Activated T-cell treated with anti-CD3 and anti-CD28 coated beads, Interleukin-2, amount 50 U/mL, for 1 hour (primary cell): ENCODE measurements around the gene NCAM2.

ENCODE experiments used
- DNase-seq: peaks from one replicate; pipeline ENCODE4 v3.0.0-alpha.2; 2020

The NCAM2 gene

GRCh38 chr21:20997636-20998455 is at the start of gene NCAM2:
Gene NCAM2, plus strand, starts transcription at chr21:20998409.
- DNase-seq, result peak; percentile 72

GRCh38 chr21:20949884-20950283 is 48.3 kb upstream of the NCAM2 start:
- no peak for DNase-seq

DNA sequence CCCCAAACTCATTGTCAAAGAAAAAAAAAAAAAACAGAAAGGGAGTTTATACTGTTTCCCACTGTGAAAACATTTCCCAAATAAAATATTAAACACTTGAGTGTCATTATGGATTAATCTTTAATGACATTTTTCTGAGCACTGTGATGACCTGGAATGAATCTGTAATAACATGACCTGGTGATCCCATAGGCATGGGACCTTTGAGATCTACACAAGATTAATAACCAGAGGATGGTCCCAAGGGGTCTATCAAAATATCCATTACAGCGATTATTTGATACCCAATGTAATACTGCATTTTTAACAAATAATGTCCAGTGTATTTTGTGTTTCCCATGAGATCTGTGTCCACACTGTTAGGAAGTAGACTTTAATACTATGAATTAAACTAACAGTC is 32.4 kb upstream of the NCAM2 start:
- no peak for DNase-seq

DNA sequence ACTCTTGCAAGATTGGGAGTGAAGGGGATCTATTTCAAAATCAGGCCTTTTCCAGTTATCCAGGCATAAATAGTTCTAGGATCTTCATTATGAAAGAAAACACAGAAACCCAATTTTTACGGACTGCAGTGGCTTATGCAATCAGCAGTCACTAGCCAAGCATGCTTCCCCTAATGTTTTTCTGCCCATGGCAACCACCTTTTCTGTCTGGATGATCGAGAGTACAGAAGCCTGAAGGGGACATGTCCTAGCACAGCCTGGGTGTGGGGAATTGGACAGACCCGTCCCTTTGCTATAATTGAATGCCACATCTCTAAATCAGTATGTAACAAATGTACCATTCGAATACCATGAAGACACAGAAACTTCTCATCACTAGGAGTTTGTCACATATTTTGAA is 29.8 kb upstream of the NCAM2 start:
- no peak for DNase-seq

DNA sequence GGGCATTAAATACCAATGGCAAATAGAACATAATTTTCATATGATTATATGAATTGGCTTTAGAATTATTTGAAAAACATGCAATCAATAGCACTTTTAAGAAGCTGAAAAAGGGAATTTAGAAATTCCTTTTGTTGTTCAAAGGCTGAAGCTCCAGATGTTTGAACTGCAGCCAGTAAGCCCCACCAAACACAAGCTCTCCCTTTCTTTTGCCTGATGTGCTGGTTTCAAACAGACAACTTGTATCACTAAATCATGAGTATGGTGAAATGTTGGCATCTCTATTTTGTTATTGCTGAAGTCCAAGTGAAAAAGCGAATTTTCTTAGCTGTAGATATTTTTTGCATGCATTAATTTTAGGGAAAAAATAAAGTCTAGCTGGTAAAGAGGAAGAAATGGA is 27.5 kb upstream of the NCAM2 start:
- DNase-seq, result no peak

GRCh38 chr21:20971296-20971921 is 26.8 kb upstream of the NCAM2 start:
- no peak for DNase-seq

GRCh38 chr21:20994790-20995189 is 3.4 kb upstream of the NCAM2 start:
- no peak for DNase-seq

GRCh38 chr21:20996421-20997310 is 1.5 kb upstream of the NCAM2 start:
- no peak for DNase-seq

DNA sequence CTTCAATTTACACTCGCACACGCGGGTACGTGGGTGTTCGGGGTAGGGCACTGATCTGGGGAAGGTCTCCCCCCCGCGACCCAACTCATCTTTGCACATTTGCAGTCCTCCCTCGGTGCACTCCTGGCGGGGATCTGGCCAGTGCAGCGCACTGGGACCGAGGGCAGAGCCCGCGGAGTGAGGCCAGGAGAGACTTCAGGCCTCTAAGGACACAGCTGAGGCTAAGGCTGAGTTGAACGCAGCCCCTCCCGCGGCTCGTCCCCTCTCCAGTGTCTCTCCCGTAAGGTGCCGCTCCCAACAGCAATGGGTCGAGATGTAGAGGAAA is 936 bp upstream of the NCAM2 start:
- peak; percentile 22 for DNase-seq

DNA sequence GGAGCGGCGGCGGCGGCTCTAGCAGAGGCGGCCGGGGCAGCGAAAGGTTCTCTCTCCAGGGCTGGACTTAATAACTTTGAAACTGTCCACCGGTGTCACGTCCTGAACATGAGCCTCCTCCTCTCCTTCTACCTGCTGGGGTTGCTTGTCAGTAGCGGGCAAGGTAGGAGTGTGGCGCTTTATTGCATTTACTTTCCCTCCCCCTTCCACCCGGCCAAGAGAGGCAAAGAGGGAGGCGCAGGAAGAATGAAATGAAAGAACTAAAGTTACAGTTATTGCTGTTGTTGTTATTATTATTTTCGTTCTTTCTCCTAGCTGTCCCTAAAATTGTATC is 214 bp downstream of the NCAM2 start:
- DNase-seq, result no peak

DNA sequence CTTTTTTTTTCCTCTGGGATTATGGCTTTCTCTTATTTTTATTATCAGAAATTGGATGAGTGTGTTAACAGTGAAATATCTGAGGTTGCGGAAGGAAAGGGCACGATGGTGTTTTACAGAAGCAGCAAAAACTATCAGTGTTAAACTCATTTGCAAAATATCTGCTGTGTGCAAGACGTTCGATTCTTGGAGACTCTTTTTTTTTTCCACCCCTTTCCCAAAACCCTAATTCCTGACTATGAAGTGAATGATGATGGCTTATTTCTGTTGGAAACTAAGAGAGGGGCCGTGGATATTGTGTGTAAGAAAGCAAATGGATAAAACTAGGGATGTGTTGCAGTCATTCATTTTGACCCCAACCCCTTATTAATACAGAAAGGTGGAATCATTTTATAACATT is 677 bp downstream of the NCAM2 start:
- DNase-seq, result no peak

GRCh38 chr21:20999659-21000058 is 1.4 kb downstream of the NCAM2 start:
- DNase-seq, result peak; percentile 20

DNA sequence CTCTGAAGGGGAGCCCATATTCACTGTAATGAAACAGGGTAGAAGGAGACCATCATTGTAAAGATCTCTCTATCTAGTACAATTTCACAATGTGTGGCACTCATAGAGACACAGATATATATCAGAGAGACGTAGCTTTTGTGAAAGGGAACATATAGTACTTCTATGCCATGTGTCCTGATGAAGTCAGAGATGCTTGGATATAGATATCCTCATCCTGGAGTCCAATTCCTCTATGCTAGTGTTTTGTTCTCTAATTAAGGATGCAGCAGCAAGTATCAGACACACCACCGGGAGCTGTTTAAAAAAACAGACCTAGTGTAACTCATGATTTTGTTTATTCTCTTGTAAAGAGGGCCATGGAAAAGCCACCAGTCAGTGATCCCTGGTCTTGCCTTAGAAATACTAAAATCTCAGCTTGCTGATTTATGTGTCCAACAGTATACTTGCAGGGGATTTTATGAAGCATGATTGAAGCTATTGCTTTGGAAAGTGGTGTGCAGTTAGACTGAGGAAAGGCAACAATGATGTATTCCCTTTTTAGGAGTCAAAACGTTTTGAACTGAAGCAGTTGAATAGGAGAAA is 2.5 kb downstream of the NCAM2 start:
- no peak for DNase-seq

- DNase-seq, result no peak
These were observed 3.4 kb downstream of the NCAM2 start for GRCh38 chr21:21001591-21002100.

- no peak for DNase-seq
These were observed 3.9 kb downstream of the NCAM2 start for GRCh38 chr21:21002153-21002552.

GRCh38 chr21:21003701-21004100 is 5.5 kb downstream of the NCAM2 start:
- no peak for DNase-seq

GRCh38 chr21:21007606-21008005 is 9.4 kb downstream of the NCAM2 start:
- DNase-seq, result no peak

- no peak for DNase-seq
These were observed 12.0 kb downstream of the NCAM2 start for GRCh38 chr21:21010228-21010627.

DNA sequence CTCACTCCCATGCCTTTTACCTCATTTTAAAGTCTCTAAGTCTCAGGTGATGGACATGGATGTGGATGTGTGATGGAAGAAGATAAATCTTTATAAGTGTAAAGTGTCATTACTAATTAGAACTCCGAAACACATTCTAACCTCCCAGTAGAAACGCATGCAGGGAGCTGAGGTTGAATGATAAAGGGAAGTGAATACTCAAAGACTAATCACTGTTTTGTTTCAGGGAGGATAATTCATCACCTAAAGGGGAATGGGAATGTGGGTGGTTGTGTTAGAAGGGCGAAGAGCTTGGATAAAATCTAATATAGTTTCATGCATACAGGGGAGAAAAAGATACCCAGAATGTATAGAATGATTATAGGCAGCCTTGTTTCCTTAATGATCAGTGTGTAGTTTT is 12.5 kb downstream of the NCAM2 start:
- DNase-seq, result no peak

DNA sequence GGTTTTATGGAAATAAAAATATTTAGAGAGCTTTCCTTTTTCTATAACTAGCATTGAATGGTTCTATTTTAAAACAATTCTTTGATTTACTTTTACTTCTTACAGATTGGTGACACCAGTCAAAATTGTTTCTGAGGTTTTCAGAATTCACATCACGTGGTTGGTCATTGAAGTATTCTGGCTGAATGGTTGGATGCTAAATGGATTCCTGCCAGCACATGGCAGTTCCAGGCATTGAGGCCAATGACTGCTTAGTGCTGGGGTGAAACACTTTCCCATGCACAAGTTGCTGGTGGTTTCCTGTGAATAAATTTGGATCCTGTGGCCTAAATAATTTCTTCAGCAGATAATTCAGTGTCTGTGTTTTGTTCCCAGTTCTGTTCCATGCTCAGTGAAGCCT is 20.6 kb downstream of the NCAM2 start:
- no peak for DNase-seq

GRCh38 chr21:21019681-21020080 is 21.5 kb downstream of the NCAM2 start:
- no peak for DNase-seq

DNA sequence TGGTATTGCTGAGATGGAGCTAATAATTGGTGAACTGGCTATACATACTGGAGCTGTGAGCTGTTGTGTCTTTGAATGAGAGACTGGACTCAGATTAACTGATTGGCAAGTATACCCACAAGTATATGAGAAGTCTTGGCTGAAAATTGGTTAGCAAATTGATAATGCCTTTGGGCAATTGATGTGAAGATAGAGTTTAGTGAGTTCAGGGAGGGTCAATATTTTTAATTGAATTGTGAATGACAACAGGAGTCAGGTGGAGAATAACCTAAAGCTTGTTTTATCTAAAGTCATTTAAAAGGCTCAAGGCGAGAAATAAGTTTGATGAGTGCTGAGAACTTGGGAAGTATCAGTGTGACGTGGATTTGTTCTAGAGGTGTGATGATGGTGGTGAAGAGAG is 27.5 kb downstream of the NCAM2 start:
- DNase-seq, result no peak

GRCh38 chr21:21028275-21028820 is 30.1 kb downstream of the NCAM2 start:
- DNase-seq, result no peak
